Dermis microvascular lymphatic vessel endothelial cell (primary cell): ENCODE results near the gene ZNF57. TPM values are rescaled to one million over a fixed set of nuclear protein-coding genes. Genes with fewer than 3 reads are reported as not detected.
"Not testable (repeated sequence)": the region's sequence is repeated elsewhere in the genome, so short reads cannot be mapped to it uniquely, and the experiment has no call there.

ENCODE experiments used
- DNase-seq, 2 donors: peaks; one replicate each; pipeline versions ENCODE4 v3.0.0 to v3.0.0-alpha.2; 2010; ENCODE audit warnings: low read depth in 2 of 2
- total RNA-seq: library from RNA; depleted of rRNA; stranded (reverse); fragments of >200 nt; gene quantifications from 2 replicates; pipeline ENCODE4 v1.2.1, GENCODE V29; 2014

The ZNF57 gene
- total RNA-seq, 1 donor from 2014 or later = 3.2 TPM

- DNase-seq = no peak
These were observed 4.0 kb upstream of the ZNF57 start for GRCh38 chr19:2896694-2897093.

GRCh38 chr19:2902590-2903218 lies 2.0 kb downstream of the ZNF57 start:
- DNase-seq = no peak

GRCh38 chr19:2903326-2903725 lies 2.6 kb downstream of the ZNF57 start:
- DNase-seq = not testable (repeated sequence)

- peak in 1 of 2 donors; percentile 45 for DNase-seq
These were observed 5.3 kb downstream of the ZNF57 start for GRCh38 chr19:2905918-2906519.

- no peak for DNase-seq
These were observed 6.0 kb downstream of the ZNF57 start for GRCh38 chr19:2906631-2907195.

GRCh38 chr19:2912306-2912705 lies 11.6 kb downstream of the ZNF57 start:
- DNase-seq = no peak

GRCh38 chr19:2917275-2918184 lies 16.8 kb downstream of the ZNF57 start:
- DNase-seq = no peak

- DNase-seq = no peak
These were observed 22.3 kb downstream of the ZNF57 start for GRCh38 chr19:2922987-2923386.

- DNase-seq = no peak
These were observed 22.8 kb downstream of the ZNF57 start for GRCh38 chr19:2923510-2923909.

- no peak for DNase-seq
These were observed 25.8 kb downstream of the ZNF57 start for GRCh38 chr19:2926341-2927031.

GRCh38 chr19:2927032-2927430 lies 26.3 kb downstream of the ZNF57 start:
- DNase-seq = no peak

GRCh38 chr19:2933490-2933910 lies 32.8 kb downstream of the ZNF57 start:
- no peak for DNase-seq

- DNase-seq = not testable (repeated sequence)
These were observed 35.1 kb downstream of the ZNF57 start for GRCh38 chr19:2935863-2936262.

GRCh38 chr19:2942928-2943640 lies 42.4 kb downstream of the ZNF57 start:
- no peak for DNase-seq

- no peak for DNase-seq
These were observed 43.7 kb downstream of the ZNF57 start for GRCh38 chr19:2944403-2944774.

- peak; percentile 99 to 100 for DNase-seq
These were observed 44.2 kb downstream of the ZNF57 start, which contains the start of gene ZNF77 for GRCh38 chr19:2944775-2945574. Gene ZNF77 (minus strand): TSS chr19:2944971. CDS start chr19:2944840, 131 bp downstream.

GRCh38 chr19:2945575-2946184 lies 45.0 kb downstream of the ZNF57 start:
- no peak for DNase-seq

GRCh38 chr19:2949939-2950285 lies 49.2 kb downstream of the ZNF57 start:
- peak; percentile 74 to 99 for DNase-seq

GRCh38 chr19:2950286-2951124 lies 49.8 kb downstream of the ZNF57 start:
- DNase-seq = peak; percentile 99 to 100
